ENCODE measurements around the gene SCNN1G.

Gene SCNN1G

DNA sequence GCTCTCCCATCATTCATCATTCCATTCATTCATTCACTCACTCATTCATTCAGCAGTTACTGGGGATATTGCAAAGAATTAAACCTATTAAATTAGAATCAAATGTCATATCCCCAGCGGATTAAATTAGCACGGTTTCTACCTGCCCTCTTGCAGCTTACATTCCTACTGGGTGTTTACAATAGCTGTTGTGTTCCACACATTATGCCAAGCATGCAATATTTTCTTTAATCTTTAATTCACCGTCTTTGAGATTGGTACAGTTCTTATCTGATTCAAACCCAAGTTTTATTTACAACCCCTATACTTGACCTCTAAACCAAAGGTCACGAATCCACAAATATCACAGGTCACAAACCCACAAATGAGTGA, 32.6 kb upstream of the SCNN1G start:
- TF ChIP-seq EZH2phosphoT487 (IDR thresholded peaks at IDR 0.05; ENCODE audit: borderline replicate concordance): no peak
- TF ChIP-seq, protein P1, sequence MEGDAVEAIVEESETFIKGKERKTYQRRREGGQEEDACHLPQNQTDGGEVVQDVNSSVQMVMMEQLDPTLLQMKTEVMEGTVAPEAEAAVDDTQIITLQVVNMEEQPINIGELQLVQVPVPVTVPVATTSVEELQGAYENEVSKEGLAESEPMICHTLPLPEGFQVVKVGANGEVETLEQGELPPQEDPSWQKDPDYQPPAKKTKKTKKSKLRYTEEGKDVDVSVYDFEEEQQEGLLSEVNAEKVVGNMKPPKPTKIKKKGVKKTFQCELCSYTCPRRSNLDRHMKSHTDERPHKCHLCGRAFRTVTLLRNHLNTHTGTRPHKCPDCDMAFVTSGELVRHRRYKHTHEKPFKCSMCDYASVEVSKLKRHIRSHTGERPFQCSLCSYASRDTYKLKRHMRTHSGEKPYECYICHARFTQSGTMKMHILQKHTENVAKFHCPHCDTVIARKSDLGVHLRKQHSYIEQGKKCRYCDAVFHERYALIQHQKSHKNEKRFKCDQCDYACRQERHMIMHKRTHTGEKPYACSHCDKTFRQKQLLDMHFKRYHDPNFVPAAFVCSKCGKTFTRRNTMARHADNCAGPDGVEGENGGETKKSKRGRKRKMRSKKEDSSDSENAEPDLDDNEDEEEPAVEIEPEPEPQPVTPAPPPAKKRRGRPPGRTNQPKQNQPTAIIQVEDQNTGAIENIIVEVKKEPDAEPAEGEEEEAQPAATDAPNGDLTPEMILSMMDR (conservative IDR thresholded peaks at IDR 0.05; ENCODE audit: low read length): no peak
- Histone ChIP-seq H3K4me3 (ENCODE audit: low read length, poor library complexity, severe bottlenecking) (peak overlapping the region; percentile 79), H2AFZ (ENCODE audit: low read length) (peak overlapping the region; percentile 99), H3K27me3 (ENCODE audit: insufficient read depth, low read length, poor library complexity, severe bottlenecking) (no peaks in the 10 kb centered on the region), H3F3A (ENCODE audit: low read depth) (no peaks in the 10 kb centered on the region), H3K9me3 (ENCODE audit: insufficient read depth, low read depth, low read length) (no peaks in the 10 kb centered on the region), H3K9me2 (replicated peaks; ENCODE audit: low read depth, low read length) (no peaks in the 10 kb centered on the region), H4K20me1 (ENCODE audit: insufficient read depth, low read length, poor library complexity, severe bottlenecking) (peaks cover 10% of the 10 kb centered on the region), H3K4me1 (ENCODE audit: insufficient read depth, low read length, poor library complexity, severe bottlenecking) (peaks cover 27% of the 10 kb centered on the region), H3K36me3 (ENCODE audit: insufficient read depth, low read length) (no peaks in the 10 kb centered on the region), H3K79me2 (ENCODE audit: insufficient read depth, low read length) (peaks cover 24% of the 10 kb centered on the region), H3K9ac (ENCODE audit: low read depth, low read length, poor library complexity, severe bottlenecking) (peak overlapping the region; percentile 66), H3K4me2 (ENCODE audit: low read depth, low read length, poor library complexity, severe bottlenecking) (peak overlapping the region; percentile 91)

DNA sequence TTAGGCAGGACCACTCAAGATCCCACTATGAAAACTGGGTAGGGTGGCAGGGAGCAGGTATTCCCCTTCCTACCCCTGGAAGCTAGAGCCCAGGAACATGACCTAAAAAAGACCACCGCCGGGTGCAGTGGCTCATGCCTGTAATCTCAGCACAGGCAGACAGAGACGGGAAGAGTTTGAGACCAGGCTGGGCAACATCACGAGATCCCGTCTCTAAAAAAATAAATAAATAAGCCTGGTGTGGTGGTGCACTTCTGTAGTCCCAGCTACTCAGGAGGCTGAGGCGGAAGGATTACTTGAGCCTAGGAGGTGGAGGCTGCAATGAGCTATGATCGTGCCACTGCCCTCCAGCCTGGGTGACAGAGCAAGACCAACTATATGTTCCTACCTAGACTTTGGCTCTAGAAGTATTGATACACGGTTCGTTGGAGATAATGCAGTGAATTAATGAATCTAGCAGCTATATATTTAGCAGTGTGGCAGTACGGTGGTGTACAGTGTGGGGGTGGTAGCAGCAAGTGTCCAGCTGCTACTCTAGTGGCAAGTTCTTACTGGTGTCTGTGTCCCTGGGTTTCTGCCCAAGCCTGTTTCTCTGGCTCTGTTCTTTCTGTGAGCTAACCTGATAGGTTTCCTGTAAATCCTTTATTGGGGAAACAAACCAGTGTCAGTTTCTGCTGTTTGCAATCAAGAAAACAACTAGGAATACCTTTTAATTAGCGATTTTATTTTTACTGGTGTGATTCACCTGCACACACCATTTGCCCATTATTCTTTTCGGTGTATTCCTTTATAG, 30.0 kb upstream of the SCNN1G start:
- Histone ChIP-seq H3K4me2 (ENCODE audit: low read depth, low read length, poor library complexity, severe bottlenecking) (no peak overlapping the region), H3K36me3 (ENCODE audit: insufficient read depth, low read length) (no peaks in the 10 kb centered on the region), H3K4me1 (ENCODE audit: insufficient read depth, low read length, poor library complexity, severe bottlenecking) (peaks cover 22% of the 10 kb centered on the region), H3K9ac (ENCODE audit: low read depth, low read length, poor library complexity, severe bottlenecking) (no peak overlapping the region), H3K4me3 (ENCODE audit: low read length, poor library complexity, severe bottlenecking) (no peak overlapping the region), H3K9me2 (replicated peaks; ENCODE audit: low read depth, low read length) (no peaks in the 10 kb centered on the region), H3F3A (ENCODE audit: low read depth) (no peaks in the 10 kb centered on the region), H2AFZ (ENCODE audit: low read length) (no peak overlapping the region), H3K9me3 (ENCODE audit: insufficient read depth, low read depth, low read length) (no peaks in the 10 kb centered on the region), H3K79me2 (ENCODE audit: insufficient read depth, low read length) (peaks cover 10% of the 10 kb centered on the region), H4K20me1 (ENCODE audit: insufficient read depth, low read length, poor library complexity, severe bottlenecking) (peaks cover 10% of the 10 kb centered on the region), H3K27me3 (ENCODE audit: insufficient read depth, low read length, poor library complexity, severe bottlenecking) (no peaks in the 10 kb centered on the region)
- TF ChIP-seq, protein P1 (conservative IDR thresholded peaks at IDR 0.05; ENCODE audit: low read length): no peak
- TF ChIP-seq EZH2phosphoT487 (IDR thresholded peaks at IDR 0.05; ENCODE audit: borderline replicate concordance): no peak

DNA sequence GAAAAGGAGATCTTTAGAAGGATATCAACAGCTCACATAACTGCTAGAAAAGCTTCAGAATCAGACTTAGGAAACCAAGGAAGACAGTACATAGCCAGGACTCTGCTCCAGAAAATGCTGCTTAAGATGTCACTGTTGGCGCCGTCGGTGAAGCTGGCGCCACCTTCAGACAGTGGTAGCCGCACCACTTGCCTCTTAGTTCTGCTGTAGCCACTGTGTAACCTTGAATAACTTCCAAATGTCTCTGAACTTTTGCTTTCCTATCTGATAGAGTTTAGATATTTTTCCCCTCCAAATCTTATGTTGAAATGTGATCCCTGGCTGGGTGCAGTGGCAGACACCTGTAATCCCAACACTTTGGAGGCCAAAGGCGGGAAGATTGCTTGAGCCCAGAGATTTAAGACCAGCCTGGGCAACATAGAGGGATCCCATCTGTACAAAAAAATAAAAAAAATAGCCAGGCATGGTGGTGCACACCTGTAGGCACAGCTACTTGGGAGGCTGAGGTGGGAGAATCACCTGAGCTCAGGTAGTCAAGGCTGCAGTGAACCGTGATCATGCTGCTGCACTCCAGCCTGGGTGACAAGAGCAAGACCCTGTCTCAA, 27.0 kb upstream of the SCNN1G start:
- Histone ChIP-seq H3K4me3 (ENCODE audit: low read length, poor library complexity, severe bottlenecking) (no peak overlapping the region), H3K79me2 (ENCODE audit: insufficient read depth, low read length) (no peaks in the 10 kb centered on the region), H3K27me3 (ENCODE audit: insufficient read depth, low read length, poor library complexity, severe bottlenecking) (no peaks in the 10 kb centered on the region), H3K9me3 (ENCODE audit: insufficient read depth, low read depth, low read length) (no peaks in the 10 kb centered on the region), H3F3A (ENCODE audit: low read depth) (no peaks in the 10 kb centered on the region), H3K9me2 (replicated peaks; ENCODE audit: low read depth, low read length) (no peaks in the 10 kb centered on the region), H3K36me3 (ENCODE audit: insufficient read depth, low read length) (no peaks in the 10 kb centered on the region), H3K4me2 (ENCODE audit: low read depth, low read length, poor library complexity, severe bottlenecking) (no peak overlapping the region), H3K4me1 (ENCODE audit: insufficient read depth, low read length, poor library complexity, severe bottlenecking) (peaks cover 14% of the 10 kb centered on the region), H3K9ac (ENCODE audit: low read depth, low read length, poor library complexity, severe bottlenecking) (no peak overlapping the region), H2AFZ (ENCODE audit: low read length) (peak overlapping the region; percentile 42; the same call in 1 of the 2 replicates), H4K20me1 (ENCODE audit: insufficient read depth, low read length, poor library complexity, severe bottlenecking) (no peaks in the 10 kb centered on the region)
- TF ChIP-seq EZH2phosphoT487 (IDR thresholded peaks at IDR 0.05; ENCODE audit: borderline replicate concordance): no peak
- TF ChIP-seq, protein P1 (conservative IDR thresholded peaks at IDR 0.05; ENCODE audit: low read length): peak; percentile 69

Measured in Loucy (cell line).